Loucy (cell line): Measurements from ENCODE around the gene RAB3GAP1.

ENCODE experiments used
- EZH2phosphoT487 ChIP-seq: fragments of 200-600 bp; IDR thresholded peaks from 2 replicates; pipeline ENCODE4 v1.6.1; 2018; ENCODE audit warnings: antibody characterized with exemption, mild to moderate bottlenecking, moderate library complexity, borderline replicate concordance
- TF ChIP-seq, protein P1 (sequence below): fragments of 200-600 bp; sonication (generic); conservative IDR thresholded peaks from 2 replicates; pipeline ENCODE4 v1.5.1; 2014; ENCODE audit warnings: mild to moderate bottlenecking, antibody characterized with exemption, low read length

DNA sequence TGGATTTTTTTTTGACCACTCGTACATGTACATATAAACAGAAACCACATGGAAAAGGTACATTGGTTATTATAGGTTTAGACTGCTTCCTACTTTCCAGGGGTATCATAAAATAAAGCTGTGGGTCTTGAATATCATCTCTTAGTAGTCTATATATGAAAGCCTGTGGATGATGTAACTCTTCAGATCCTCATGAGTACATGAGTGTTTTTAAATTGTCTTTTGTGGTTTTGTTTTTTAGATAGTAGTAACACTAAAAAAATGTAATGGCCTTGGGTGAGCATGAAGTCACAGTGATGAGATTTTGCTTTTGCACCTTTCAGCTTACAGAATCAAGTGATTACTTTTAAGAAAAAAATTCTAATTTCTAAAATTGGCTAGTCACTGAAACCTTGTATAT, 80.2 kb downstream of the RAB3GAP1 start:
- TF ChIP-seq, protein P1, sequence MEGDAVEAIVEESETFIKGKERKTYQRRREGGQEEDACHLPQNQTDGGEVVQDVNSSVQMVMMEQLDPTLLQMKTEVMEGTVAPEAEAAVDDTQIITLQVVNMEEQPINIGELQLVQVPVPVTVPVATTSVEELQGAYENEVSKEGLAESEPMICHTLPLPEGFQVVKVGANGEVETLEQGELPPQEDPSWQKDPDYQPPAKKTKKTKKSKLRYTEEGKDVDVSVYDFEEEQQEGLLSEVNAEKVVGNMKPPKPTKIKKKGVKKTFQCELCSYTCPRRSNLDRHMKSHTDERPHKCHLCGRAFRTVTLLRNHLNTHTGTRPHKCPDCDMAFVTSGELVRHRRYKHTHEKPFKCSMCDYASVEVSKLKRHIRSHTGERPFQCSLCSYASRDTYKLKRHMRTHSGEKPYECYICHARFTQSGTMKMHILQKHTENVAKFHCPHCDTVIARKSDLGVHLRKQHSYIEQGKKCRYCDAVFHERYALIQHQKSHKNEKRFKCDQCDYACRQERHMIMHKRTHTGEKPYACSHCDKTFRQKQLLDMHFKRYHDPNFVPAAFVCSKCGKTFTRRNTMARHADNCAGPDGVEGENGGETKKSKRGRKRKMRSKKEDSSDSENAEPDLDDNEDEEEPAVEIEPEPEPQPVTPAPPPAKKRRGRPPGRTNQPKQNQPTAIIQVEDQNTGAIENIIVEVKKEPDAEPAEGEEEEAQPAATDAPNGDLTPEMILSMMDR = no peak
- TF ChIP-seq EZH2phosphoT487 = no peak
